Psoas muscle (tissue), 8 donors: ENCODE data around the gene ZNF773. TPM values are rescaled to one million over a fixed set of nuclear protein-coding genes. Genes with fewer than 3 reads are reported as not detected.
"Not testable (repeated sequence)": the region's sequence is repeated elsewhere in the genome, so short reads cannot be mapped to it uniquely, and the experiment has no call there.

Source experiments
- ATAC-seq, 4 donors: fragments of 200-7000 bp; cut with Tn5 transposase; one replicate each; pipeline ENCODE4 v1.9.1; 2020; ENCODE audit warnings: moderate library complexity in 3 of 4, mild to moderate bottlenecking in 2 of 4
- DNase-seq, 2 donors: peaks; one replicate each; pipeline ENCODE4 v3.0.0-alpha.2; 2020
- H3K27ac ChIP-seq: fragments of 200-600 bp; one replicate; pipeline ENCODE4 v1.8.0; 2022
- H3K27me3 ChIP-seq, 3 donors: fragments of 200-600 bp in 1 of 3; one replicate each; pipeline versions ENCODE4 v1.6.1 to v1.8.0; 2013 to 2022; ENCODE audit warnings: low read length in 2 of 3, mild to moderate bottlenecking in 2 of 3, moderate library complexity in 1 of 3; ENCODE audit not compliant: insufficient read depth in 3 of 3
- H3K36me3 ChIP-seq, 2 donors: fragments of 200-600 bp in 1 of 2; one replicate each; pipeline versions ENCODE4 v1.6.1 to v1.8.0; 2013 to 2022; ENCODE audit warnings: low read depth in 1 of 2, mild to moderate bottlenecking in 1 of 2, moderate library complexity in 1 of 2; ENCODE audit not compliant: insufficient read depth in 1 of 2
- H3K4me1 ChIP-seq: fragments of 200-600 bp; one replicate; pipeline ENCODE4 v1.8.0; 2022
- H3K4me3 ChIP-seq: fragments of 200-600 bp; one replicate; pipeline ENCODE4 v1.8.0; 2022; ENCODE audit warnings: mild to moderate bottlenecking
- H3K9me3 ChIP-seq: fragments of 200-600 bp; one replicate; pipeline ENCODE4 v1.8.0; 2022
- CTCF ChIP-seq: fragments of 200-600 bp; IDR thresholded peaks from one replicate; pipeline ENCODE4 v1.8.0; 2022; ENCODE audit warnings: antibody characterized with exemption
- WGBS, 3 donors: extraction: QIAGEN DNeasy Blood & Tissue Kit; methylation state at CpG; one replicate each; pipeline versions ENCODE4 v1.1.6 to v1.1.7; 2013; 5-methylcytosine and 5-hydroxymethylcytosine counted together
- intact Hi-C, 2 donors: fragments of 100-400 bp; cut with DNase I; formaldehyde crosslinking; loops; one replicate each; pipeline versions ENCODE4 v1.11.0 to v1.14.2; 2022
- polyA plus RNA-seq, 3 donors: library from polyadenylated mRNA; stranded (reverse); fragments of 200-250 nt; gene quantifications; one replicate each; pipeline ENCODE4 v1.2.3, GENCODE V29; 2013
- total RNA-seq, 4 donors: library from RNA; stranded (reverse); fragmentation: NEBNext Ultra II Directional in 2 of 4; extraction: Animal tissue kit (Norgen Biotek cat#: 25700) in 2 of 4; gene quantifications; one replicate each; pipeline versions ENCODE4 v1.2.1 to v1.2.4, GENCODE V29; 2021 to 2023
- donor health status: healthy with polysubstance abuse.
- donor health status: DM: no; HTN: no; CAD: no; lungs with moderate emphysema.
- donor health status: Bipolar disorder and iron deficiency.
- donor health status: healthy.
- donor health status: DM: yes; HTN: yes; CAD: no.
- donor health status: DM: no; HTN: no; CAD: no.
- donor health status: DM: no; HTN: no; CAD: no.
- donor health status: DM: yes; HTN: yes; CAD: no.

ZNF773 gene
- total and polyA plus RNA-seq, 7 donors, result 2.3 to 7.5 (median 4.3) TPM

GRCh38 chr19:57473646-57474045, 26.1 kb upstream of the ZNF773 start:
- no peak for TF ChIP-seq CTCF
- H3K27me3 ChIP-seq, result no peaks in the 10 kb centered on the region
- DNase-seq (no peak), ATAC-seq (no peak)
- H3K27ac ChIP-seq, result no peak overlapping the region
- WGBS, 3 donors, result 97 to 100% (median 98%) methylated on average over 4 of the region's 4 CpGs
- no peaks in the 10 kb centered on the region for H3K4me1 ChIP-seq
- H3K9me3 ChIP-seq, result peaks cover 86% of the 10 kb centered on the region
- intact Hi-C loops, result no loop called here
- H3K36me3 ChIP-seq, result peaks cover 22 to 38% of the 10 kb centered on the region in 2 donors
- H3K4me3 ChIP-seq, result no peak overlapping the region

- H3K27me3 ChIP-seq, result no peaks in the 10 kb centered on the region
- 5 to 9% (median 7%) methylated on average over 38 of the region's 38 CpGs for WGBS, 3 donors
- DNase-seq (peak; percentile 89 to 93), ATAC-seq (peak; percentile 100)
- peak within 1 kb of the TSS; percentile 85 for H3K27ac ChIP-seq
- intact Hi-C loops, result no loop called here
- no peaks in the 10 kb centered on the region for H3K4me1 ChIP-seq
- TF ChIP-seq CTCF, result peak; percentile 48
- peaks cover 22 to 38% of the 10 kb centered on the region in 2 donors for H3K36me3 ChIP-seq
- peak within 1 kb of the TSS; percentile 91 for H3K4me3 ChIP-seq
- H3K9me3 ChIP-seq, result peaks cover 69% of the 10 kb centered on the region
Observed at GRCh38 chr19:57477191-57478008, 22.3 kb upstream of the ZNF773 start, which contains the start of gene ZNF772. TSS of gene ZNF772 (minus strand) at chr19:57477566. CDS start at chr19:57477309, 257 bp downstream.

- H3K36me3 ChIP-seq, result peaks cover 6 to 18% of the 10 kb centered on the region in 2 donors
- ATAC-seq (peak; percentile 99 to 100 (median 99)), DNase-seq (peak; percentile 94 to 96)
- 1% methylated on average over 49 to 57 of the region's 69 CpGs for WGBS, 3 donors
- not testable (repeated sequence) for H3K4me1 ChIP-seq, H3K9me3 ChIP-seq, H3K27me3 ChIP-seq
- intact Hi-C loops, result loop anchor here in 1 of 2 donors (10.0 kb wide), 1 partner anchor 53 kb away; the partner anchor contains the start of gene ZNF749
- peak within 1 kb of the TSS; percentile 91 for H3K4me3 ChIP-seq
- H3K27ac ChIP-seq, result peak within 1 kb of the TSS; percentile 70
Observed at GRCh38 chr19:57487477-57488298, 12.1 kb upstream of the ZNF773 start, which contains the start of gene ZNF419. TSS of gene ZNF419 (plus strand) at chr19:57487750. CDS start at chr19:57487951, 201 bp downstream.

- Histone ChIP-seq H3K36me3 (peaks cover 7 to 24% of the 10 kb centered on the region in 2 donors), H3K4me3 (peak overlapping the region; percentile 22)
- not testable (repeated sequence) for H3K27ac ChIP-seq, H3K9me3 ChIP-seq, DNase-seq, H3K27me3 ChIP-seq, H3K4me1 ChIP-seq
- intact Hi-C loops, result loop anchor here in 1 of 2 donors (10.0 kb wide), 1 partner anchor 53 kb away; the partner anchor contains the start of gene ZNF749
- ATAC-seq, result peak; percentile 21 to 63 (median 30)
- no CpG with 5 or more reads among the region's 1 CpG for WGBS, 3 donors
Observed at GRCh38 chr19:57488299-57488644, 11.5 kb upstream of the ZNF773 start.

- H3K4me1 ChIP-seq, ATAC-seq, H3K36me3 ChIP-seq, H3K27ac ChIP-seq, intact Hi-C loops, DNase-seq, H3K27me3 ChIP-seq: not testable (repeated sequence)
- H3K9me3 ChIP-seq, result peaks cover 15% of the 10 kb centered on the region
- peak overlapping the region; percentile 81 for H3K4me3 ChIP-seq
Observed at GRCh38 chr19:57499332-57499679, 432 bp upstream of the ZNF773 start.

GRCh38 chr19:57500400-57500799, 662 bp downstream of the ZNF773 start:
- H3K27me3 ChIP-seq, H3K4me1 ChIP-seq, DNase-seq, H3K27ac ChIP-seq: not testable (repeated sequence)
- peaks cover 10% of the 10 kb centered on the region for H3K9me3 ChIP-seq
- intact Hi-C loops, result loop anchor here in 1 of 2 donors (1.0 kb wide), 1 partner anchor 44 kb away; no protein-coding TSS in a partner anchor
- ATAC-seq, result peak; percentile 29 to 40 (median 36)
- peaks cover 3 to 13% of the 10 kb centered on the region in 2 donors for H3K36me3 ChIP-seq
- WGBS, 3 donors, result 0 to 3% (median 0%) methylated on average over 1 of the region's 4 CpGs
- H3K4me3 ChIP-seq, result peak overlapping the region; percentile 81
